ENCODE measurements around the gene PDCD11.
"Not testable (repeated sequence)": the region's sequence is repeated elsewhere in the genome, so short reads cannot be mapped to it uniquely, and the experiment has no call there.

- not testable (repeated sequence) for TF ChIP-seq CTCF, POLR2AphosphoS5, POLR2A (IDR thresholded peaks at IDR 0.05)
Measured at GRCh38 chr10:103359493-103359892, 36.9 kb upstream of the PDCD11 start.

Measured in prostate gland (tissue), 2 donors.